ENCODE measurements around the gene C10orf95. TPM values are rescaled to one million over a fixed set of nuclear protein-coding genes. Genes with fewer than 3 reads are reported as not detected.

Gene C10orf95
- total and polyA plus RNA-seq, 2 of the 13 experiments (the other 11 are each of a cell fraction or from before 2014, with no cell fraction given), result 0.05 to 0.07 TPM

- WGBS (ENCODE audit: low lambda C conversion rate), result 95% methylated on average over 19 of the region's 36 CpGs
- Histone ChIP-seq H3K4me3 (replicated peaks in 1 of 3; ENCODE audit: insufficient read depth in 1 of 3, low read depth in 2 of 3, low read length in 3 of 3) (no peak overlapping the region), H3K27ac (ENCODE audit: extremely low read length, insufficient read depth, low read length) (no peak overlapping the region), H3K9me3 (ENCODE audit: low read length) (no peaks in the 10 kb centered on the region), H3K79me2 (ENCODE audit: insufficient read depth, low read length) (no peaks in the 10 kb centered on the region), H3K36me3 (replicated peaks in 1 of 2; ENCODE audit: control insufficient read depth in 1 of 2, insufficient read depth in 2 of 2, low read length in 2 of 2) (no peaks in the 10 kb centered on the region), H3K27me3 (ENCODE audit: control insufficient read depth in 1 of 2, insufficient read depth in 2 of 2, low read length in 2 of 2) (no peaks in the 10 kb centered on the region), H4K20me1 (ENCODE audit: insufficient read depth, low read length) (no peaks in the 10 kb centered on the region), H2AFZ (ENCODE audit: low read length) (no peak overlapping the region), H3K4me2 (ENCODE audit: low read depth, low read length) (no peak overlapping the region), H3K4me1 (ENCODE audit: insufficient read depth, low read length) (no peaks in the 10 kb centered on the region), H3K9ac (ENCODE audit: insufficient read depth, low read depth, low read length) (no peak overlapping the region)
- POLR2A ChIA-PET, result no interaction called here
- no peak for ATAC-seq
- no peak for FAIRE-seq
- no TSS peak for BruUV-seq (replicated peaks)
- intact Hi-C loops (cut with micrococcal nuclease; ENCODE audit: unreplicated experiment), result no loop called here
- in situ Hi-C loops (cut with HindIII; ENCODE audit: extremely low pct_ligation_motif_present, low pct_unique_long_range_greater_than_20kb), result loop anchor here (10.0 kb wide), 1 partner anchor 66 kb away; no protein-coding TSS in a partner anchor
- no peak for DNase-seq (ENCODE audit: low spot score)
- CTCF ChIA-PET (ENCODE audit: low intra/inter-chr PET ratio, low total read pairs), result no interaction called here
- TF ChIP-seq SAP130 (CRISPR knock-in tag; IDR thresholded peaks at IDR 0.05; ENCODE audit: low read depth) (no peak), XBP1 (CRISPR knock-in tag; IDR thresholded peaks at IDR 0.05) (no peak), ZSCAN31 (CRISPR knock-in tag; IDR thresholded peaks at IDR 0.05; ENCODE audit: low read depth) (no peak), GZF1 (CRISPR knock-in tag; IDR thresholded peaks at IDR 0.05) (no peak), CAMTA2 (CRISPR knock-in tag; IDR thresholded peaks at IDR 0.05; ENCODE audit: borderline replicate concordance) (no peak), NFE2 (CRISPR knock-in tag; IDR thresholded peaks at IDR 0.05) (no peak), LBX2 (CRISPR knock-in tag; IDR thresholded peaks at IDR 0.05; ENCODE audit: borderline replicate concordance) (no peak), ZFYVE20 (CRISPR knock-in tag; IDR thresholded peaks at IDR 0.05; ENCODE audit: borderline replicate concordance, low read depth) (no peak), SRSF1 (optimal IDR thresholded peaks at IDR 0.05; ENCODE audit: low read depth, low read length) (no peak), MIER2 (CRISPR knock-in tag; IDR thresholded peaks at IDR 0.05) (no peak), ZNF318 (CRISPR knock-in tag; IDR thresholded peaks at IDR 0.05) (no peak), SAFB2 (CRISPR knock-in tag; IDR thresholded peaks at IDR 0.05; ENCODE audit: borderline replicate concordance, low read depth) (no peak)
Measured at GRCh38 chr10:102470579-102471546, 19.5 kb upstream of the C10orf95 start.
